ENCODE measurements around the gene MAP4K2.

The MAP4K2 gene

GRCh38 chr11:64763526-64764039 lies 39.4 kb downstream of the MAP4K2 start:
- TF ChIP-seq, protein P1, sequence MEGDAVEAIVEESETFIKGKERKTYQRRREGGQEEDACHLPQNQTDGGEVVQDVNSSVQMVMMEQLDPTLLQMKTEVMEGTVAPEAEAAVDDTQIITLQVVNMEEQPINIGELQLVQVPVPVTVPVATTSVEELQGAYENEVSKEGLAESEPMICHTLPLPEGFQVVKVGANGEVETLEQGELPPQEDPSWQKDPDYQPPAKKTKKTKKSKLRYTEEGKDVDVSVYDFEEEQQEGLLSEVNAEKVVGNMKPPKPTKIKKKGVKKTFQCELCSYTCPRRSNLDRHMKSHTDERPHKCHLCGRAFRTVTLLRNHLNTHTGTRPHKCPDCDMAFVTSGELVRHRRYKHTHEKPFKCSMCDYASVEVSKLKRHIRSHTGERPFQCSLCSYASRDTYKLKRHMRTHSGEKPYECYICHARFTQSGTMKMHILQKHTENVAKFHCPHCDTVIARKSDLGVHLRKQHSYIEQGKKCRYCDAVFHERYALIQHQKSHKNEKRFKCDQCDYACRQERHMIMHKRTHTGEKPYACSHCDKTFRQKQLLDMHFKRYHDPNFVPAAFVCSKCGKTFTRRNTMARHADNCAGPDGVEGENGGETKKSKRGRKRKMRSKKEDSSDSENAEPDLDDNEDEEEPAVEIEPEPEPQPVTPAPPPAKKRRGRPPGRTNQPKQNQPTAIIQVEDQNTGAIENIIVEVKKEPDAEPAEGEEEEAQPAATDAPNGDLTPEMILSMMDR (IDR thresholded peaks at IDR 0.05; ENCODE audit: low read depth, low read length) = no peak
- Histone ChIP-seq H3K4me3 (ENCODE audit: low read depth, low read length) (no peak overlapping the region), H3K36me3 (peaks cover 59% of the 10 kb centered on the region), H3K9me3 (ENCODE audit: severe bottlenecking) (no peaks in the 10 kb centered on the region), H3K27me3 (ENCODE audit: insufficient read depth, low read depth, severe bottlenecking) (no peaks in the 10 kb centered on the region), H3K27ac (peak overlapping the region; percentile 22)
- no peak for DNase-seq

- peak overlapping the region; percentile 22 for H3K27ac ChIP-seq
- peaks cover 52% of the 10 kb centered on the region for H3K36me3 ChIP-seq
- DNase-seq = no peak
- TF ChIP-seq, protein P1 (IDR thresholded peaks at IDR 0.05; ENCODE audit: low read depth, low read length) = no peak
- H3K9me3 ChIP-seq (ENCODE audit: severe bottlenecking) = no peaks in the 10 kb centered on the region
- H3K4me3 ChIP-seq (ENCODE audit: low read depth, low read length) = no peak overlapping the region
- no peaks in the 10 kb centered on the region for H3K27me3 ChIP-seq (ENCODE audit: insufficient read depth, low read depth, severe bottlenecking)
These were observed 40.1 kb downstream of the MAP4K2 start for GRCh38 chr11:64762674-64763525.

GRCh38 chr11:64762277-64762673 lies 40.7 kb downstream of the MAP4K2 start:
- H3K27ac ChIP-seq = no peak overlapping the region
- no peak for DNase-seq

DNA sequence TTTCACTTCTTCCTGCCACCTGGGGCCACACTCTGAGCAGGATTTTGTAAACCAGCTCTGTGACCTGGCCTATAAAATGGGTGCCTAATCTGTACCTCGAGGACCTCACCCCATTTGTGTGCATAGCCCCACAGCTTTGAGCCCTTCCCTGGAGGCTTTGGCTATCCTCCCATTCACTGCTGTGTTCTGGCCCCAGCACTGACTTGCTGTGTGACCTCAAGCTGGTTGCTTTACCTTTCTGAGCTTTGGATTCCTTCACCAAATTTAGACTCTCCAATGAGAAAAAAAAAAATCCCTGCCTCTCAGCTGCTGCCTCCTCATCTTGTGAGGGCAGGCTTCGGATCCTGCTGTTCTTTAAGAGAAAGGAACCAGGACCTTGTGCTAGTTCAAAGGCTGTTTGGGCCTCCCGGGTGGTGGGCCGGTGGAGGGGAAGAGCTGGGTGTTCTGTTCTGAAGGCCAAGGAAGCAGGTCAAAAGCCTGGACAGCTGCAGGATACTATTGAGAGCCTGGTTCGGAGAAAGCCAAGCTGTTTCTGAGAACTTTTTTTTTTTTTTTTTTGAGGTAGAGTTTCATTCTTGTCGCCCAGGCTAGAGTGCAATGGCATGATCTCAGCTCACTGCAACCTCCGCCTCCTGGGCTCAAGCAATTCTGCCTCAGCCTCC lies 42.1 kb downstream of the MAP4K2 start:
- H3K27me3 ChIP-seq (ENCODE audit: insufficient read depth, low read depth, severe bottlenecking) = no peaks in the 10 kb centered on the region
- H3K36me3 ChIP-seq = peaks cover 34% of the 10 kb centered on the region

More at GRCh38 chr11:64762277-64762673, 40.7 kb downstream of the MAP4K2 start:
- no peaks in the 10 kb centered on the region for H3K9me3 ChIP-seq (ENCODE audit: severe bottlenecking)
- H3K36me3 ChIP-seq = peaks cover 46% of the 10 kb centered on the region
- TF ChIP-seq, protein P1 (IDR thresholded peaks at IDR 0.05; ENCODE audit: low read depth, low read length) = no peak
- H3K4me3 ChIP-seq (ENCODE audit: low read depth, low read length) = no peak overlapping the region
- H3K27me3 ChIP-seq (ENCODE audit: insufficient read depth, low read depth, severe bottlenecking) = no peaks in the 10 kb centered on the region

GRCh38 chr11:64759722-64760719 lies 43.0 kb downstream of the MAP4K2 start, which contains the start of gene PYGM:
Gene PYGM (minus strand): TSS chr11:64759974. CDS start chr11:64759898, 76 bp downstream.
- Histone ChIP-seq H3K27ac (peak within 1 kb of the TSS; percentile 63), H3K4me3 (ENCODE audit: low read depth, low read length) (no peak within 1 kb of the TSS), H3K36me3 (peaks cover 25% of the 10 kb centered on the region), H3K9me3 (ENCODE audit: severe bottlenecking) (no peaks in the 10 kb centered on the region), H3K27me3 (ENCODE audit: insufficient read depth, low read depth, severe bottlenecking) (no peaks in the 10 kb centered on the region)
- TF ChIP-seq, protein P1 (IDR thresholded peaks at IDR 0.05; ENCODE audit: low read depth, low read length) = no peak
- DNase-seq = peak; percentile 88

More for the DNA sequence above, 42.1 kb downstream of the MAP4K2 start:
- TF ChIP-seq, protein P1 (IDR thresholded peaks at IDR 0.05; ENCODE audit: low read depth, low read length) = no peak
- DNase-seq = no peak
- Histone ChIP-seq H3K27ac (peak overlapping the region; percentile 63; the same call in 1 of the 2 replicates), H3K9me3 (ENCODE audit: severe bottlenecking) (no peaks in the 10 kb centered on the region), H3K4me3 (ENCODE audit: low read depth, low read length) (no peak overlapping the region)

Data from WERI-Rb-1 (cell line).